HCT116 (cell line): Measurements from ENCODE around the gene APP. TPM values are rescaled to one million over a fixed set of nuclear protein-coding genes. Genes with fewer than 3 reads are reported as not detected.

Experiments used
- ATAC-seq: fragments of 200-7000 bp; cut with Tn5 transposase; 2 replicates; pipeline ENCODE4 v1.9.1; 2020; ENCODE audit warnings: mild to moderate bottlenecking, moderate library complexity
- BruUV-seq: library from RNA; stranded (reverse); fragments of 400-500 nt; replicated peaks from 2 replicates; lab custom pipeline; 2021; lab: Mats Ljungman, UMichigan
- CTCF ChIA-PET: fragments of 300-600 bp; sonication (Branson Sonifier 250); formaldehyde crosslinking; loops from one replicate; lab custom pipeline; 2021; ENCODE audit warnings: antibody characterized with exemption; lab: Charles Lee
- POLR2A ChIA-PET: fragments of 300-600, 350-600 bp; sonication (Branson Sonifier 250); formaldehyde crosslinking; loops from one replicate; lab custom pipeline; 2021; ENCODE audit warnings: antibody characterized with exemption; lab: Charles Lee
- RAD21 ChIA-PET, 2 experiments: fragments of 300-600 bp; sonication (Branson Sonifier 250); formaldehyde crosslinking; loops; one replicate each; lab custom pipeline; 2023; ENCODE audit warnings: low total read pairs in 2 of 2; ENCODE audit not compliant: uncharacterized antibody in 2 of 2, unreplicated experiment in 2 of 2, low non-redundant PET in 1 of 2; lab: Charles Lee
- DNase-seq: peaks from one replicate; pipeline ENCODE4 v3.0.0-alpha.2; 2010; ENCODE audit warnings: low read depth, low spot score
- H2AFZ ChIP-seq: fragments of 200-600 bp; shearing (Covaris generic), sonication (generic); 2 replicates; pipeline ENCODE4 v1.6.1; 2017; ENCODE audit warnings: low read depth, mixed run types, mixed read lengths, antibody characterized with exemption, low read length; ENCODE audit not compliant: poor library complexity, severe bottlenecking
- H3K27ac ChIP-seq: 2 replicates; pipeline ENCODE4 v1.5.1; 2012; ENCODE audit warnings: low read depth, low read length
- H3K27me3 ChIP-seq: fragments of 200-600 bp; sonication (generic); 2 replicates; pipeline ENCODE4 v1.6.1; 2016; ENCODE audit warnings: mixed run types, low read length, mixed read lengths; ENCODE audit not compliant: insufficient read depth
- H3K36me3 ChIP-seq, 2 experiments: fragments of 200-500 bp in 1 of 2; fragments of 200-600 bp in 1 of 2; sonication (Bioruptor generic) in 1 of 2; sonication (generic) in 1 of 2; 2 replicates each; pipeline versions ENCODE4 v1.5.1 to v1.6.1; 2014 to 2016; ENCODE audit warnings: low read length in 2 of 2, inconsistent platforms in 1 of 2, mixed read lengths in 1 of 2, mixed run types in 1 of 2; ENCODE audit not compliant: insufficient read depth in 2 of 2, control insufficient read depth in 1 of 2
- H3K4me1 ChIP-seq, 2 experiments: fragments of 200-600 bp in 1 of 2; sonication (generic) in 1 of 2; 2 replicates each; pipeline versions ENCODE4 v1.5.1 to v1.6.1; 2012 to 2017; ENCODE audit warnings: low read length in 2 of 2, inconsistent platforms in 1 of 2, mild to moderate bottlenecking in 1 of 2, mixed read lengths in 1 of 2, mixed run types in 1 of 2, moderate library complexity in 1 of 2; ENCODE audit not compliant: insufficient read depth in 2 of 2, control insufficient read depth in 1 of 2
- H3K4me2 ChIP-seq: fragments of 200-600 bp; sonication (generic); 2 replicates; pipeline ENCODE4 v1.6.1; 2017; ENCODE audit warnings: mixed run types, low read length, mixed read lengths
- H3K4me3 ChIP-seq, 2 experiments: fragments of 200-600 bp in 1 of 2; sonication (generic) in 1 of 2; replicated peaks in 1 of 2; 2 replicates each; pipeline ENCODE4 v1.5.1; 2011 to 2016; ENCODE audit warnings: low read length in 2 of 2, control low read depth in 1 of 2, low read depth in 1 of 2, mild to moderate bottlenecking in 1 of 2, mixed read lengths in 1 of 2, mixed run types in 1 of 2
- H3K79me2 ChIP-seq: fragments of 200-600 bp; sonication (generic); 2 replicates; pipeline ENCODE4 v1.6.1; 2017; ENCODE audit warnings: mild to moderate bottlenecking, mixed run types, low read length, moderate library complexity, mixed read lengths; ENCODE audit not compliant: insufficient read depth
- H3K9ac ChIP-seq: fragments of 200-600 bp; sonication (generic); 2 replicates; pipeline ENCODE4 v1.6.1; 2016; ENCODE audit warnings: low read length, mixed read lengths
- H3K9me2 ChIP-seq: fragments of 200-600 bp; sonication (generic), shearing (Covaris generic); 2 replicates; pipeline ENCODE4 v1.6.1; 2017; ENCODE audit warnings: mixed run types, mild to moderate bottlenecking, moderate library complexity; ENCODE audit not compliant: insufficient read depth
- H3K9me3 ChIP-seq, 2 experiments: fragments of 200-500 bp in 1 of 2; fragments of 200-600 bp in 1 of 2; sonication (Bioruptor generic) in 1 of 2; sonication (generic) in 1 of 2; 2 replicates each; pipeline ENCODE4 v1.6.1; 2014 to 2017; ENCODE audit warnings: low read length in 2 of 2, mixed read lengths in 2 of 2, inconsistent platforms in 1 of 2, low read depth in 1 of 2, mild to moderate bottlenecking in 1 of 2, mixed run types in 1 of 2, moderate library complexity in 1 of 2; ENCODE audit not compliant: control insufficient read depth in 1 of 2, insufficient read depth in 1 of 2
- H4K20me1 ChIP-seq: fragments of 200-600 bp; sonication (generic), shearing (Covaris generic); 2 replicates; pipeline ENCODE4 v1.6.1; 2017; ENCODE audit warnings: mixed run types, mild to moderate bottlenecking, moderate library complexity; ENCODE audit not compliant: insufficient read depth
- ATF3 ChIP-seq: IDR thresholded peaks from 2 replicates; pipeline ENCODE4 v1.6.1; 2012
- CEBPB ChIP-seq: IDR thresholded peaks from 2 replicates; pipeline ENCODE4 v1.6.1; 2012; ENCODE audit warnings: low read depth
- EGR1 ChIP-seq: IDR thresholded peaks from 2 replicates; pipeline ENCODE4 v1.6.1; 2012; ENCODE audit warnings: low read depth
- EZH2 ChIP-seq: fragments of 200-600 bp; sonication (generic); IDR thresholded peaks from 2 replicates; pipeline ENCODE4 v1.6.1; 2017; ENCODE audit warnings: antibody characterized with exemption, mixed run types
- POLR2A ChIP-seq: IDR thresholded peaks from 2 replicates; pipeline ENCODE4 v1.7.0; 2011; ENCODE audit warnings: borderline replicate concordance; ENCODE audit not compliant: insufficient read depth, insufficient read length; ENCODE audit errors: extremely low read depth
- POLR2AphosphoS5 ChIP-seq: IDR thresholded peaks from 2 replicates; pipeline ENCODE4 v1.6.1; 2011; ENCODE audit warnings: mild to moderate bottlenecking, low read depth, low read length, moderate library complexity
- REST ChIP-seq: IDR thresholded peaks from 2 replicates; pipeline ENCODE4 v1.6.1; 2012; ENCODE audit warnings: low read depth
- SIN3A ChIP-seq: IDR thresholded peaks from 2 replicates; pipeline ENCODE4 v1.6.1; 2012; ENCODE audit warnings: low read depth
- YY1 ChIP-seq: IDR thresholded peaks from 2 replicates; pipeline ENCODE4 v1.6.1; 2011; ENCODE audit warnings: low read length, low read depth, moderate library complexity, mild to moderate bottlenecking; ENCODE audit not compliant: insufficient replicate concordance; ENCODE audit errors: extremely low read depth
- ZNF274 ChIP-seq: fragments of 200-500 bp; sonication (Bioruptor generic); IDR thresholded peaks from 2 replicates; pipeline ENCODE4 v1.6.1; 2014; ENCODE audit warnings: mild to moderate bottlenecking, low read depth, low read length, inconsistent platforms
- intact Hi-C: fragments of 100-400 bp; cut with micrococcal nuclease; formaldehyde crosslinking; loops from 2 replicates; pipeline ENCODE4 v1.10.0; 2022
- total RNA-seq: library from RNA; stranded (reverse); gene quantifications from one replicate; pipeline ENCODE4 v1.2.1, GENCODE V29; 2021; ENCODE audit not compliant: unreplicated experiment
- TF ChIP-seq, protein P1 (sequence below), 3 experiments: fragments of 200-600 bp in 1 of 3; sonication (generic) in 1 of 3; IDR thresholded peaks in 2 of 3; conservative IDR thresholded peaks in 1 of 3; 2 replicates each; pipeline ENCODE4 v1.5.1; 2012 to 2017; ENCODE audit warnings: low read depth in 2 of 3, low read length in 2 of 3, antibody characterized with exemption in 1 of 3, borderline replicate concordance in 1 of 3, control low read depth in 1 of 3, mild to moderate bottlenecking in 1 of 3, mixed read lengths in 1 of 3, mixed run types in 1 of 3, moderate library complexity in 1 of 3; ENCODE audit not compliant: insufficient read depth in 1 of 3

The APP gene
- total RNA-seq, 1 experiment from 2014 or later: 267 TPM

GRCh38 chr21:26138615-26139257 is 31.8 kb downstream of the APP start:
- no peaks in the 10 kb centered on the region for H3K9me2 ChIP-seq
- CTCF ChIA-PET: no interaction called here
- H3K9ac ChIP-seq: no peak overlapping the region
- no TSS peak for BruUV-seq
- no peak overlapping the region for H2AFZ ChIP-seq
- no peaks in the 10 kb centered on the region for H3K27me3 ChIP-seq
- TF ChIP-seq ATF3 (no peak), REST (no peak), POLR2AphosphoS5 (no peak), EGR1 (no peak), ZNF274 (no peak), YY1 (no peak), POLR2A (no peak), CEBPB (no peak), SIN3A (no peak), EZH2 (no peak)
- TF ChIP-seq, protein P1, sequence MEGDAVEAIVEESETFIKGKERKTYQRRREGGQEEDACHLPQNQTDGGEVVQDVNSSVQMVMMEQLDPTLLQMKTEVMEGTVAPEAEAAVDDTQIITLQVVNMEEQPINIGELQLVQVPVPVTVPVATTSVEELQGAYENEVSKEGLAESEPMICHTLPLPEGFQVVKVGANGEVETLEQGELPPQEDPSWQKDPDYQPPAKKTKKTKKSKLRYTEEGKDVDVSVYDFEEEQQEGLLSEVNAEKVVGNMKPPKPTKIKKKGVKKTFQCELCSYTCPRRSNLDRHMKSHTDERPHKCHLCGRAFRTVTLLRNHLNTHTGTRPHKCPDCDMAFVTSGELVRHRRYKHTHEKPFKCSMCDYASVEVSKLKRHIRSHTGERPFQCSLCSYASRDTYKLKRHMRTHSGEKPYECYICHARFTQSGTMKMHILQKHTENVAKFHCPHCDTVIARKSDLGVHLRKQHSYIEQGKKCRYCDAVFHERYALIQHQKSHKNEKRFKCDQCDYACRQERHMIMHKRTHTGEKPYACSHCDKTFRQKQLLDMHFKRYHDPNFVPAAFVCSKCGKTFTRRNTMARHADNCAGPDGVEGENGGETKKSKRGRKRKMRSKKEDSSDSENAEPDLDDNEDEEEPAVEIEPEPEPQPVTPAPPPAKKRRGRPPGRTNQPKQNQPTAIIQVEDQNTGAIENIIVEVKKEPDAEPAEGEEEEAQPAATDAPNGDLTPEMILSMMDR (IDR thresholded peaks at IDR 0.05 in 2 of 3, conservative IDR thresholded peaks at IDR 0.05 in 1 of 3; ENCODE audit: borderline replicate concordance in 1 of 3, insufficient read depth in 1 of 3, low read depth in 2 of 3, low read length in 2 of 3): no peak
- TF ChIP-seq, all 23 proteins: peak for 0
- Histone ChIP-seq H3K9me3 (no peaks in the 10 kb centered on the region), H3K4me1 (peaks cover 32 to 49% of the 10 kb centered on the region in 2 experiments), H3K4me2 (no peak overlapping the region), H3K79me2 (peaks cover 98% of the 10 kb centered on the region), H3K27ac (no peak overlapping the region), H4K20me1 (no peaks in the 10 kb centered on the region), H3K36me3 (no peaks in the 10 kb centered on the region), H3K4me3 (no peak overlapping the region)
- DNase-seq: no peak
- ATAC-seq: no peak
- POLR2A ChIA-PET: no interaction called here
- intact Hi-C loops: no loop called here
- RAD21 ChIA-PET: no interaction called here
